Glomerular visceral epithelial cell (primary cell): Measurements from ENCODE around the gene COL6A2.
"Not testable (repeated sequence)": the region's sequence is repeated elsewhere in the genome, so short reads cannot be mapped to it uniquely, and the experiment has no call there.

Source experiments
- DNase-seq: peaks from one replicate; pipeline ENCODE4 v3.0.0-alpha.2; 2016; ENCODE audit errors: extremely low spot score

The COL6A2 gene

GRCh38 chr21:46171996-46172862, 74.3 kb downstream of the COL6A2 start:
- DNase-seq, result no peak

- DNase-seq, result no peak
Measured at GRCh38 chr21:46172863-46173528, 75.1 kb downstream of the COL6A2 start.

- no peak for DNase-seq
Measured at GRCh38 chr21:46173573-46173972, 75.7 kb downstream of the COL6A2 start.

- not testable (repeated sequence) for DNase-seq
Measured at GRCh38 chr21:46176443-46177129, 78.7 kb downstream of the COL6A2 start.

GRCh38 chr21:46178961-46179360, 81.0 kb downstream of the COL6A2 start:
- DNase-seq, result no peak
